Muscle of arm (tissue), 12 donors: ENCODE measurements around the gene FAM168A. TPM values are rescaled to one million over a fixed set of nuclear protein-coding genes. Genes with fewer than 3 reads are reported as not detected.
A peak's percentile ranks its signal among the peaks of the same experiment; 100 is the strongest.
"Not testable (repeated sequence)": the region's sequence is repeated elsewhere in the genome, so short reads cannot be mapped to it uniquely, and the experiment has no call there.

Experiments
- DNase-seq: peaks from one replicate; pipeline ENCODE4 v3.0.0-alpha.2; 2013
- polyA plus RNA-seq, 12 donors: library from polyadenylated mRNA; unstranded; fragments of 120-200 nt; gene quantifications; one replicate each; pipeline ENCODE4 v1.2.1, GENCODE V29; 2013; ENCODE audit not compliant: insufficient read length in 12 of 12

FAM168A gene
- polyA plus RNA-seq, 12 donors = 22.1 to 43.8 (median 27.8) TPM; not detected in 1

DNA sequence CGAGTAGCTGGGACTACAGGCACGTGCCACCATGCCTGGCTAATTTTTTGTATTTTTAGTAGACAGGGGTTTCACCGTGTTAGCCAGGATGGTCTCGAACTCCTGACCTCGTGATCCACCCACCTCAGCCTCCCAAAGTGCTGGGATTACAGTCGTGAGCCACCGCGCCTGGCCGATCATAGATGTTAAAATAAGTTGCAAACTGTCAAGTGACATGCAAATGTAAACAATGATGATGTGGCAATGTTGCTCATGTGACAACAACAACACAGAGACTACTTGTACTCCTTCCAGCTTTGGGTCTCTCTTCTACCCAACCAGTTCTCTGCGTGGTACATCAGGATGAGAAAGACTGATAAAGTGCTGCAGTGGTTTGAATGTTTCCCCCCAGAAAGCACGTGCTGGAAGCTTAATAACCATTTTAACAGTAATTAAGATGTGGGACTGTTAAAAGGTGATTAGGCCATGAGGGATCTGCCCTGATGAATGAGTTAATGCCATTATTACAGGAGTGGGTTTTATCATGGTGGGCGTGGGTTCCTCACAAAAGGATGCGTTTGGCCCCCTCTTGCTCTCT is 127.8 kb downstream of the FAM168A start:
- not testable (repeated sequence) for DNase-seq

DNA sequence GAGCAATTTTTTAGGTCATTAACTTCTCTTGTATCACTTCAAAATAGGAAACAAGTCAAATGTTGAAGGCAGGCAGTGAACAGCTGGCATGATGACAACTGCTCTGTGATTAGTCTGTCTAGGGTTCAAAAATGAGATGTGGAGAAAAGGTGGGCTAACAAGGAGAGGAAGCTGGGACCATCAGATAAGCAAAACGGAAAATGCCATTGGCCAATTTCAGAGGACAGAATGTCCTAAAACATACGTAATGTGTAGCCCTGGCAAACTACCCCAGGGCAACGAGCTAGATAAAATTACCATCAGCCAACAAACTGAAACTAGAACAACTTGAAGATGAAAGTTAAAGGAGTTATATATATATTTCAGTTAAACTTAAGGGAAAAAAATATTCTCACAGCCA is 128.5 kb downstream of the FAM168A start:
- no peak for DNase-seq

GRCh38 chr11:73468590-73469161 is 129.2 kb downstream of the FAM168A start:
- no peak for DNase-seq

DNA sequence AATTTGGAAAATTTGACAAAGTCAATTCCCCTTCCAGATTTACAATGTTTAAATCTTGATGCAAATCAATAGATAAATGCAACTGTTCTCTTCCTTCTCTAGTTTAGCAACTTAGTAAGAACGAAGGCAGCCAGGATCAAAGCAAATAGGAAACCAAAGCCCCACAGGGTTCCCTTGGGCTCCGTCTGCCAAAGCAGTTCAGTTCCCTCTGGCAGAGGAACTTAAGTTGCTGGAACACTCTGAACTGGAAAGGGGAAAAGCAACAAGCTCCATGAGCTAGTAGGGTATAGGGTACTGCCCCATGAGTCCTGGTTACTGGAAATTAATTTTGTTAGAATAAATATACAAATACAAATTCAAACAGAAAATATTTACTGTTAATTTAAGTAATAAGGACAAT is 130.4 kb downstream of the FAM168A start:
- DNase-seq = no peak

GRCh38 chr11:73466643-73467042 is 131.3 kb downstream of the FAM168A start:
- DNase-seq = no peak

DNA sequence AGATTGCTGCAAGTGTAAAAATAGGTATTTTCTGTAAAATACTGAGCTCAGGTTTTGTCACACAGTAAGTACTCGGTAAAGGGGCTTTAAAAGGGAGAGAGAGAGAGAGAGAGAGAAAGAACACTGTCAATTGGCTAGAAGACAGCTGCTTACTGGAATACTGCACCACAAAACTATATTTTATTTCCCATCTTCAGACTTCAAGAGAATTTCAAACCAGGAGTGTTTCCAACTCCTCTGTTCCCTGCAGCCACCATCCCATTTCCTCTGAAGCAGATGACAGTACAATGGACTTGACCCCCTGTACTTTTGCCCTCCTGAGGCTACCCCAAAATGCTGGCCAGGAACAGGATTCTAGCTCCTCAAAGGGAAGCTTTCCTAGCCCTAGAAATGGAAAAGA is 132.0 kb downstream of the FAM168A start:
- peak; percentile 15 for DNase-seq

DNA sequence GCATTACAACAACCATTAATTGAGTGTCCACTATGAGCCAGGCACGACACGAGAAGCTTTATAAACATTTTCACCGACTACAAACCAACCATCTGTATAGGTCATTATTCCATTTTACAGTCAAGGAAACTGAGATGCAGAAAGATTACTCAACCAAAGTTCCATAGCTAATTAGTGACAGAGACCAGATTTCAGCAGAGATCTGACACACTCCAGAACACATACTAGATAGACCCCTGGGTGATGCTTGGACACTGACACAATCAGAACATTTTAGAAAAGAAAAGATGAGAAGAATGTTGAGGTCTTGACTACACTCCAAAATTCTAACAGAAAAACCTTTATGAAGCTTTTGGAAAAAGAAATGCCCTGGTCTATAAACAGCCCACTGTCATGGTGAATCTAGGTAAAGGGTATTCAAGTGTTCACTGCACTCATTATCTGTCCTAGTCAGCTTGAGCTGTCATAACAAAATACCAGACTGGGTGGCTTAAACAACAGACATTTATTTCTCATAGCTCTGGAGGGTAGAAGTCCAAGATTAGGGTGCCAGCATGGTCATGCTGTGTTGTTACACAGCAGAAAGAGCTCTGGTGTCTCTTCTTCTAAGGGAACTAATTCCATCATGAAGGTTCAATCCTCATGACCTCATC is 132.8 kb downstream of the FAM168A start:
- DNase-seq = no peak

DNA sequence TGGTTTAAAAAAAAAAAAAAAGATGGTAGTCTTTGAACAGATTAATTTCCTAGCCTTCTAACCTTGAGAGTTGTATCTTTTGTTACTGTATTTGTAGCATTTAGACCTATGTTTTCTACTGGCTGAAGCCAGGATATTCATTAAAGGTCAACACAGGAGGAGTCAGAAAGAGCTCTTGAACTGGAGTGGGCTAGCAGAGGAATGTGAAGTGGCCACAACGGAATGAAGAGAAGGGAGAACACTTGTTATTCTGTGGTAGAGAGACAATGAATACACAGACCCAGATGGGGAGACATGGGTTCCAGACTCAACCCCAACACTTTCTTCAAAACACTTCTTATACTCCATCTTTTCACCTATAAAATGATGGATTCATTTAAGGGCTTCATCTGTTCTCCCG is 133.6 kb downstream of the FAM168A start:
- DNase-seq = no peak

GRCh38 chr11:73463359-73463758 is 134.6 kb downstream of the FAM168A start:
- DNase-seq = no peak

DNA sequence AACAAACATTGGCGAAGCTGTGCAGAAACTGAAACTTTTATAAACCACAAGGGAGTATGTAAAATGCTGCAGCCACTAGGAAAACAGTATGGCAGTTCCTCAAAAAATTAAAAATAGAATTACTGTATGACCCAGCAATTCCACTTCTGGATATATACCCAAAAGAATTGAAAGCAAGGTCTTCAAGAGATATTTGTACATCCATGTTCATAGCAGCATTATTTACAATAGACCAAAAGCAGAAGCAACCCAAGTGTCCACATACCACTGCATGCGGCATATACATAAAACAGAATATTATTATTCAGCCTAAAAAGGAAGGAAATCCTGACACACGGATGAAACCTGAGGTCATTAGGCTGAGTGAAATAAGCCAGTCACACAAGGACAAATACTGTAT is 135.9 kb downstream of the FAM168A start:
- peak; percentile 36 for DNase-seq

- no peak for DNase-seq
Observed at GRCh38 chr11:73461335-73461840, 136.5 kb downstream of the FAM168A start.

DNA sequence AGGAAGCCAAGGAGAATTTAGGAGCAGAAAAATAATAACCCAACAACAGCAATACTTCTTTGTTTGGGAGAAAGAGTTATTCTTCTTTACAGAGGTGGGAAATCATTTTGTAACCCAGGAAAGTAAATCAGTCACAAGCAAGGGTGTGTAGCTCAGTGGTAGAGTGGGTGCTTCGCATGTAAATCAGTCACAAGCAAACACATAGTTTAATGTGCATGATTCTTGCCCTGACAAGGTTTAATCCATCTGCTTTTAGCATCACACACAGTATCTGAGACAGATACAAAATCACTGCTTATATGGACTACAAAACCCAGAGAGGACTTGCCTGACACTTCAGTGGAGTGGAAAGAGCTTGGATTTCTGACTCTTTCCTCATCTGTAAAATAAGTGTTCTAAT is 139.7 kb downstream of the FAM168A start:
- DNase-seq = no peak

DNA sequence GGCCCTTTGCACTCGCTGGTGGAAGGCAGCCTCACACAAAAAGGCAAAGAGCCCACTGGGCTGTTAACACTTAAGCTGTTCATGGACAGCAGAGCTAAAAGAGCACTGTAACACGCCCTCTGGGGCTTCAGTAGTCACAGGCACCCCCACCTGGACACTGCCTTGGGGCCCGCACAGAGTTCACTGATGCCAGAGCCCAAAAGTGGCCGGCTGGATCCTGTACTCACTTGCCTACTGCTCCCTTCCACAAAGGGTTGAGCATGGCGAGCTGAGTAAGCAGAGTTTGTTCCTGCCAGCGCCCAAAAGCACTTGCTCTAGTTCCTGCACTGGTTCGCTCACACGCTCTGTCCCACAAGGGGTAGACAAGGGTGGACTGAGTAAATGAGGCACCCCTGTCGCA is 142.9 kb downstream of the FAM168A start:
- DNase-seq = no peak

- no peak for DNase-seq
Observed at GRCh38 chr11:73453562-73453961, 144.3 kb downstream of the FAM168A start.

- DNase-seq = no peak
Observed at GRCh38 chr11:73452726-73453125, 145.2 kb downstream of the FAM168A start.

- no peak for DNase-seq
Observed at GRCh38 chr11:73451896-73452295, 146.0 kb downstream of the FAM168A start.

DNA sequence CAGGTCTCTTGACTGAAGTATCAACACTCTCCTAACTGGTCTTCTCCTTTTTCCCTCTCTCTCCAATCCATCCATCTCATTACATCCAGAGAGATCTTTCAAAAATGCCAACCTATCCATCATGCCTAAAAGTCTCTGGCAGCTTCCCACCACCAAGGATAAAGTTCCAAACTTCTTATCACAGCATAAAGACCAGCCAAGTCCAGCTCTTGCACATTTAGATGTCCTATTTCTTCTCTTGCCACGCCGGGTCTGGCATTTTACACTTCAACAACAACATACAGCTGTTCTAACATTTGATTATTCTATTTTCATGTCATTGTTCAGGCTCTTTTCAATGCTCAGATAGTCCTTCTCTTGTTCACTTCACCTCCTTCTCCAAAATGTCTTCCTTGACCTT is 151.1 kb downstream of the FAM168A start:
- DNase-seq = no peak

DNA sequence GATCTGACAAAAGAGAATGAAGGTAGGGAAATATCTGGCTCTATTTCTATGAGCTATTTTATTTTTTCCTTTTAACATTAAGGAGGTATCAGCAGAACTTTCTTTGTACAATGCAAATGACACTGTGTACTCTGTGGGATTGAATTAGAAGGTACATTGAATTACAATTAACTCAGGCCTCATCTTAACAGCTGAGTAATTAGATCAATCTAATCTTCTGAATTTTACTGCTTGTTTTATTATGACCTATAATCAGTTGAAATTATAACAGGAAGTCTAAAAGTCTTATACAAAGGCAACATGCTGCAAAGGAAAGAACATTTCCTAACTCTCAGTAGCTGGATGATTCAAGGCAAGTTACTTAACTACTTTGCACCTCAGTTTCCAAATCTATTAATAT is 151.9 kb downstream of the FAM168A start:
- no peak for DNase-seq

DNA sequence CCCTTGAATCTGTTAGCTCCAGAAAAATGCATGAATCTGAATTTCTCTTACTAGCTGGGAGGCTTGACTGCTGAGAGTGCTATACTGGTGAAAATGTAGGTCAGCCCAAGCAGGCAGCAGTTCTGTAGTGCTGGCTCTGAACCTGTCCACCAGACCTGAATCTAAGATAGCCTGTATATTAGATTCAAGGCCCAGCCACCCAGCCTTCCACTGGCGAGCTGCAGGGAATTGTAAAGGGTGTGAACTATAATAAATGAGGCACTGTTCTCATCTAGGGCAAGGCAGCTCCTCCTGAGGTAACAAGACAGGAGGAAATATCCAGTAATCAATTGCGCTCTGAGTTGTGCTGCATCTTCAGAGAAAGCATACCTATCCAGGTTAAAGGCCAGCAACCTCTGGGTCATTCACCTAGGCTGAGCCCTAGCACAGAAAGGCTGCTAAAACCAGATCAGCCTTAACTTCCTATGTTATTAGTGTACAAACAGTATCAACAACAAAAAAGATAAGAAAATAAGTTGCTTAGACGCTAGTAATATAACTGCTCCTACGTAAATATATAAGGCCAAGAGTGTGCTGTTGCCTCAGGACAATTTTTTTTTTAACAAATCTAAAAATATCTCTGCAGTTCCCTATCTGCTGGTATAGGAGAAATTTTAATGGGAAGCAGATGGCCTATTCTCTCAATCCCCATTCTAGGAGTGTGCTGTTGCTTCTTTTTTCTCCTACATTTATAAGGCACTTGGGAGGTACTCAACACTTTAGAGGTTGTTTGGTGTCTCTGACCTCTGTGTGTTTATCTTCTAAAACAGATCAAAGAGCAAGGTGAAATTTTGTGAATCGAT is 158.7 kb downstream of the FAM168A start:
- peak; percentile 38 for DNase-seq

DNA sequence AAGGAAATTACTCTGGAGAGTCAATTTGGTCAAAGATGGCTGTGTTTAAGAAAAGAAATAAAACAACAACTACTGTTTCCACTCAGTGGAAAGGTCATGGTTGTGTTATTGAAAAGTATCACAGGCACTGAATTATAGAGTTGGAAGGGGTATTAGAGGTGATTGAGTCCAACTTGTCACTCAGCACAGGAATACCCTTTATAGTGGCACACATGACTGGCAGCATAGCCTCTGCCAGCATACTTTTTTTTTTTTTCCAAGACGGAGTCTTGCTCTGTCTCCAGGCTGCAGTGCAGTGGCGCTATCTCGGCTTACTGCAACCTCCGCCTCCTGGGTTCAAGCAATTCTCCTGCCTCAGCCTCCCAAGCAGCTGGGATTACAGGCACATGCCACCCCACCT is 161.1 kb downstream of the FAM168A start:
- DNase-seq = not testable (repeated sequence)

DNA sequence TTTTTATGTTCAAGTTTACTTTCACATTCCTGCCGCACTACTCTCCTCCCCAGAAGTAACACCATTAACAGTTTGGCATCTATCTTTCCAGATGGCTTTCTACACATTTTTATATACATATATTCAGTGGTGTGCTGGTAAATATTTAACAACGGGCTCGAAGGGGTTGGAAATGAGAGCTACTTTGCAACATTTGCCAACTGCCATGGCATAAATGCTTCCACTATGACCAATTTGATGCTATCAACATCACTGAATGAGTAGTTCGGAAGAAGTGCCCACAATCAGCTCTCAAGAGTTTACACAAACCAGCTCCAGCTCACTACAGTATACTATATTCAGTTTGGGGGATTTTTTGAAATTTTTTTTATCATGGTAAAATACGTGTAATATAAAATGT is 166.5 kb downstream of the FAM168A start:
- DNase-seq = no peak

- no peak for DNase-seq
Observed at GRCh38 chr11:73430326-73430725, 167.6 kb downstream of the FAM168A start.
